ENCODE results near the gene COL1A1. TPM values are rescaled to one million over a fixed set of nuclear protein-coding genes. Genes with fewer than 3 reads are reported as not detected.

The COL1A1 gene
- total and polyA plus RNA-seq, 2 of the 13 experiments (the other 11 are each of a cell fraction or from before 2014, with no cell fraction given), result 0.05 TPM; not detected in 1

- TF ChIP-seq, protein P1, sequence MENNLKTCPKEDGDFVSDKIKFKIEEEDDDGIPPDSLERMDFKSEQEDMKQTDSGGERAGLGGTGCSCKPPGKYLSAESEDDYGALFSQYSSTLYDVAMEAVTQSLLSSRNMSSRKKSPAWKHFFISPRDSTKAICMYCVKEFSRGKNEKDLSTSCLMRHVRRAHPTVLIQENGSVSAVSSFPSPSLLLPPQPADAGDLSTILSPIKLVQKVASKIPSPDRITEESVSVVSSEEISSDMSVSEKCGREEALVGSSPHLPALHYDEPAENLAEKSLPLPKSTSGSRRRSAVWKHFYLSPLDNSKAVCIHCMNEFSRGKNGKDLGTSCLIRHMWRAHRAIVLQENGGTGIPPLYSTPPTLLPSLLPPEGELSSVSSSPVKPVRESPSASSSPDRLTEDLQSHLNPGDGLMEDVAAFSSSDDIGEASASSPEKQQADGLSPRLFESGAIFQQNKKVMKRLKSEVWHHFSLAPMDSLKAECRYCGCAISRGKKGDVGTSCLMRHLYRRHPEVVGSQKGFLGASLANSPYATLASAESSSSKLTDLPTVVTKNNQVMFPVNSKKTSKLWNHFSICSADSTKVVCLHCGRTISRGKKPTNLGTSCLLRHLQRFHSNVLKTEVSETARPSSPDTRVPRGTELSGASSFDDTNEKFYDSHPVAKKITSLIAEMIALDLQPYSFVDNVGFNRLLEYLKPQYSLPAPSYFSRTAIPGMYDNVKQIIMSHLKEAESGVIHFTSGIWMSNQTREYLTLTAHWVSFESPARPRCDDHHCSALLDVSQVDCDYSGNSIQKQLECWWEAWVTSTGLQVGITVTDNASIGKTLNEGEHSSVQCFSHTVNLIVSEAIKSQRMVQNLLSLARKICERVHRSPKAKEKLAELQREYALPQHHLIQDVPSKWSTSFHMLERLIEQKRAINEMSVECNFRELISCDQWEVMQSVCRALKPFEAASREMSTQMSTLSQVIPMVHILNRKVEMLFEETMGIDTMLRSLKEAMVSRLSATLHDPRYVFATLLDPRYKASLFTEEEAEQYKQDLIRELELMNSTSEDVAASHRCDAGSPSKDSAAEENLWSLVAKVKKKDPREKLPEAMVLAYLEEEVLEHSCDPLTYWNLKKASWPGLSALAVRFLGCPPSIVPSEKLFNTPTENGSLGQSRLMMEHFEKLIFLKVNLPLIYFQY (CRISPR knock-in tag; IDR thresholded peaks at IDR 0.05; ENCODE audit: borderline replicate concordance), result 0 out of 2 replicates have a peak, but pooled peaks have one; percentile 71
- TF ChIP-seq, protein P2, sequence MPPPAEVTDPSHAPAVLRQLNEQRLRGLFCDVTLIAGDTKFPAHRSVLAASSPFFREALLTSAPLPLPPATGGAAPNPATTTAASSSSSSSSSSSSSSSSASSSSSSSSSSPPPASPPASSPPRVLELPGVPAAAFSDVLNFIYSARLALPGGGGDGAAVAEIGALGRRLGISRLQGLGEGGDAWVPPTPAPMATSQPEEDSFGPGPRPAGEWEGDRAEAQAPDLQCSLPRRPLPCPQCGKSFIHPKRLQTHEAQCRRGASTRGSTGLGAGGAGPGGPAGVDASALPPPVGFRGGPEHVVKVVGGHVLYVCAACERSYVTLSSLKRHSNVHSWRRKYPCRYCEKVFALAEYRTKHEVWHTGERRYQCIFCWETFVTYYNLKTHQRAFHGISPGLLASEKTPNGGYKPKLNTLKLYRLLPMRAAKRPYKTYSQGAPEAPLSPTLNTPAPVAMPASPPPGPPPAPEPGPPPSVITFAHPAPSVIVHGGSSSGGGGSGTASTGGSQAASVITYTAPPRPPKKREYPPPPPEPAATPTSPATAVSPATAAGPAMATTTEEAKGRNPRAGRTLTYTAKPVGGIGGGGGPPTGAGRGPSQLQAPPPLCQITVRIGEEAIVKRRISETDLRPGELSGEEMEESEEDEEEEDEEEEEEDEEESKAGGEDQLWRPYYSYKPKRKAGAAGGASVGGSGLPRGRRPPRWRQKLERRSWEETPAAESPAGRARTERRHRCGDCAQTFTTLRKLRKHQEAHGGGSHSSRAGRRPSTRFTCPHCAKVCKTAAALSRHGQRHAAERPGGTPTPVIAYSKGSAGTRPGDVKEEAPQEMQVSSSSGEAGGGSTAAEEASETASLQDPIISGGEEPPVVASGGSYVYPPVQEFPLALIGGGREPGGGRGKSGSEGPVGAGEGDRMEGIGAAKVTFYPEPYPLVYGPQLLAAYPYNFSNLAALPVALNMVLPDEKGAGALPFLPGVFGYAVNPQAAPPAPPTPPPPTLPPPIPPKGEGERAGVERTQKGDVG (CRISPR knock-in tag; IDR thresholded peaks at IDR 0.05; ENCODE audit: borderline replicate concordance), result 0 out of 2 replicates have a peak, but pooled peaks have one; percentile 29
- TF ChIP-seq ZNF484 (CRISPR knock-in tag; IDR thresholded peaks at IDR 0.05; ENCODE audit: borderline replicate concordance, low read depth) (no peak), SIN3B (IDR thresholded peaks at IDR 0.05; ENCODE audit: low read length) (no peak), KIAA2018 (CRISPR knock-in tag; IDR thresholded peaks at IDR 0.05; ENCODE audit: borderline replicate concordance) (no peak), NR2C2 (CRISPR knock-in tag; IDR thresholded peaks at IDR 0.05; ENCODE audit: borderline replicate concordance) (no peak), ZNF335 (CRISPR knock-in tag; IDR thresholded peaks at IDR 0.05) (peak; percentile 29; the same call in 1 of the 2 replicates), FOXA3 (CRISPR knock-in tag; IDR thresholded peaks at IDR 0.05) (0 out of 2 replicates have a peak, but pooled peaks have one; percentile 10)
- TF ChIP-seq, protein P3, sequence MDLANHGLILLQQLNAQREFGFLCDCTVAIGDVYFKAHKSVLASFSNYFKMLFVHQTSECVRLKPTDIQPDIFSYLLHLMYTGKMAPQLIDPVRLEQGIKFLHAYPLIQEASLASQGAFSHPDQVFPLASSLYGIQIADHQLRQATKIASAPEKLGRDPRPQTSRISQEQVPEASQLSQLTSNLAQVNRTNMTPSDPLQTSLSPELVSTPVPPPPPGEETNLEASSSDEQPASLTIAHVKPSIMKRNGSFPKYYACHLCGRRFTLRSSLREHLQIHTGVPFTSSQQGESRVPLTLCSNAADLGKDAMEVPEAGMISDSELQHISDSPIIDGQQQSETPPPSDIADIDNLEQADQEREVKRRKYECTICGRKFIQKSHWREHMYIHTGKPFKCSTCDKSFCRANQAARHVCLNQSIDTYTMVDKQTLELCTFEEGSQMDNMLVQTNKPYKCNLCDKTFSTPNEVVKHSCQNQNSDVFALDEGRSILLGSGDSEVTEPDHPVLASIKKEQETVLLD (CRISPR knock-in tag; IDR thresholded peaks at IDR 0.05; ENCODE audit: low read depth), result no peak
Measured at GRCh38 chr17:50200457-50201275, 765 bp downstream of the COL1A1 start (continued).
